NCI-H748 (cell line): ENCODE data around the gene TMEM82.

Source experiments
- DNase-seq: peaks from one replicate; lab custom pipeline; 2025; ENCODE audit not compliant: unreplicated experiment; lab: John Stamatoyannopoulos, UW

TMEM82 gene

DNA sequence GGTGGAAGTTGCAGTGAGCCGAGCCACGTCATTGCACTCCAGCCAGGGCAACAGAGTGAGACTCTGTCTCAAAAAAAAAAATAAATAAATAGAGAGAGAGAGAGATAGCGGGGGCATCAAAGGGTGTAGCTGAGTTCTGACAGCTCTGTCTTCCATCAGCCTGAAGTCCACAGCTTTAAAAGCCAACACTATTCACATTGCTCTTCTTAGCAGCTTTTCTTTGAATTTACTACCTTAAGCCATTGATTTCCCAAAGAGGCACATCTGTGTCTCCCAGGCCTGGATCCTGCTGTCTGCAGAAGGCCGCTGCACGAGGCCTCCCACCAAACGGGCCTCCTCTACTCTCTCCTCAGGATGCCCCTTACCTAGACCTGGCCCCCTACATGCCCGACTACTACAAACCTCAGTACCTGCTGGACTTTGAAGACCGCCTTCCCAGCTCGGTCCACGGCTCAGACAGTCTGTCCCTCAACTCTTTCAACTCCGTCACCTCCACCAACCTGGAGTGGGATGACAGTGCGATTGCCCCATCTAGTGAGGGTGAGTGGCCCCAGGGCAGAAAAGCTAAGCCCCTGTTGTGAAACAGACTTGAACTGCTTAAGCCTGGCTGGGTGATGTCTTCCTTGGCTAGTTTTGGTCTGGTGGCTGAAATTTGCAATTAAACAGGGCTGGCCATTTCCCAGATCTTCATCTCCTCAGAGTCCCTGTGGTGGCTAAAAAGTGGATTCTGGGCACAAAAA lies 22.7 kb upstream of the TMEM82 start:
- DNase-seq: no peak

DNA sequence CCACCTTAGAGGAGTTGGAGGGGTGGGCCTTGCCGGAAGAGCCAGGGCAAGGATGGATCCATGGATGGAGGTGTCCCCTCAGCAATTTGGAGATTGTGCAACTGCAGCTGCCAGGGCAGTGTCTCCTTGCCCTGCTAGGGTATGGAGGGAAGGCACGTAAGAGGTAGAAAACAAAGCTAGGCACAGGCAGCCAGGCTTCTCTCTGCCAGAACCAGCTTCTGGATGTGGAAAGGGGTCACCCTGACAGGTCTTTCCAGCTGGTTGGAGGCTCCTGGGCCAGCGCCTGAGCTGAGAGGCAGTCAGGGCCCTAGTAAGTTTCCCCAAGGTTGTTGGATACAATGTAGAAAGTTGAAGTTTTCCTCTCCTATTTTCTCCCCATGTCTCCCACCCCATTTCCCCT lies 21.4 kb upstream of the TMEM82 start:
- no peak for DNase-seq

DNA sequence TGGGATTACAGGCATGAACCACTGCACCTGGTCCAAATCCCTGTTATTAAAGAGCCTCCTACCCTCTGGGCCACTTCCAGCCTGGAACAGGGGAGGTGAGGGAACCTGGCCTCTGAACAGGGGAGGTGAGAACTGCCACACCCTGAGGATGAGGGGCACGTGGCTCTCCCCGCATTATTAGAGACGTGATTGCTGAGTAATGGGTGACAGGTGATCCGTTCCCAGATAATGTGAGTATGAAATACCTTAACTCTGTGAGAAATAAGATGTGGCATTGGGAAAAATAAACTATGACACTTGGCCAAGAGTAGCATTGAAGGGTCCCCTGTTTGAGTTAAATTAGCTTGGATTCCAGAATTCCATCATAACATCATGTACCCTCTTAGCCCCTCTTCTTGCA lies 19.9 kb upstream of the TMEM82 start:
- DNase-seq: no peak

DNA sequence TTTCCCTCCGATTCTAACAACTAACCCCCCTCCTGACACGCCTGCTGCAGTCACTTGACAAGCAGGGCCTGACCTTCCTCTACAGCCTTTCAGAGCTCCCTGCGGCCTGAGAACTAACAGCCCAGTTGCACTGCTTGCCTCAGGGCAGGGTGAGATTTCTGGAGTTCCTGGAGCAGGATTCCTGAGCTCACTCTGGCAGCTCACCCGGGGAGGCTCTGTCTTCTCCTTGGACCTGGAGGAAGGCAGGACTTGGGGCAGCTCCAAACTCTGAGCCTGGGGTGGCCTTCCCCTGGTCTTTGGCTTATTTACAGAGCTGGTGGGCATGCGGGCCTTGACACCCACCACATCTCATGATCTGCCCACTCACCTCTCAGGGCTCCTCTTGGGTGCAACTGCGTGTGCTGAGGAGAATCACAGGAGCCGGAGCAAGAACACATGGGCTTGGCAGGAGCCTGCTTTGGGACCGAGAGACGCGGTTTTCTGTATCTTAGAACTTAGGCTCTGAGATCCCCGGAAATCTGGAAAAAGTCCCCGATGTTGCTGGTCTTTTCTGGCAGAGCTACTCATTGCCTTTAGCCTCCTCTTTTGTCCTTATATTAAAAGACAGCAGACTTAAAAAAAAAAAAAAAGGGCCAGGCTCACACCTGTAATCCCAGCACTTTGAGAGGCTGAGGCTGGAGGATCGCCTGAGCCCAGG lies 19.3 kb upstream of the TMEM82 start:
- DNase-seq: no peak

DNA sequence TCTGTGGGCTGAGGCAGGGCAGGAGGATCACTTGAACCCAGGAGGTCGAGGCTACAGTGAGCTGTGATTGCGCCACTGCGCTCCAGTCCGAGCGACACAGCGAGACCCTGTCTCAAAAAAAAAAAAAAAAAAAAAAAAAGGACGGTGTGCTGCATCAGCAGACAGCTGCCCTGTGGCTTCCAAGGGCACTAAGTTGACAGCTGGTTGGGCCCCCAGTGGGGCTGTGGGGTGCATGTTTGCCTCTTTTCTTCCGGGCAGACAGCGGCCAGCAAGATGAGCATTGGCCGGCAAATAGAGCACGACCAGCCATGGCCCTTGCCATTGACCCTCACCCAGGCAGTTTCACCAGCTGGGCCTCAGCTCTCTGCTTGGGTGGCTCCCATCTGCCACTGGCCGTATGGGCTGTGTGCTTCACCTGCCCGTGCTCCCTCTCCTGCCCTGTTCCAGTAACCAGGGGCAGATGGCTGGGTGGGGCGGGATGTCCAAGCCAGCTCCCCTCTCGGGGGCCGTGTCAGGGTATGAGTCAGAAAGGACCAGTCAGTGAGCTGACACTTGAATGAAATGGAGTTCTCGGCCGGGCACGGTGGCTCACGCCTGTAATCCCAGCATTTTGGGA lies 18.6 kb upstream of the TMEM82 start:
- no peak for DNase-seq

DNA sequence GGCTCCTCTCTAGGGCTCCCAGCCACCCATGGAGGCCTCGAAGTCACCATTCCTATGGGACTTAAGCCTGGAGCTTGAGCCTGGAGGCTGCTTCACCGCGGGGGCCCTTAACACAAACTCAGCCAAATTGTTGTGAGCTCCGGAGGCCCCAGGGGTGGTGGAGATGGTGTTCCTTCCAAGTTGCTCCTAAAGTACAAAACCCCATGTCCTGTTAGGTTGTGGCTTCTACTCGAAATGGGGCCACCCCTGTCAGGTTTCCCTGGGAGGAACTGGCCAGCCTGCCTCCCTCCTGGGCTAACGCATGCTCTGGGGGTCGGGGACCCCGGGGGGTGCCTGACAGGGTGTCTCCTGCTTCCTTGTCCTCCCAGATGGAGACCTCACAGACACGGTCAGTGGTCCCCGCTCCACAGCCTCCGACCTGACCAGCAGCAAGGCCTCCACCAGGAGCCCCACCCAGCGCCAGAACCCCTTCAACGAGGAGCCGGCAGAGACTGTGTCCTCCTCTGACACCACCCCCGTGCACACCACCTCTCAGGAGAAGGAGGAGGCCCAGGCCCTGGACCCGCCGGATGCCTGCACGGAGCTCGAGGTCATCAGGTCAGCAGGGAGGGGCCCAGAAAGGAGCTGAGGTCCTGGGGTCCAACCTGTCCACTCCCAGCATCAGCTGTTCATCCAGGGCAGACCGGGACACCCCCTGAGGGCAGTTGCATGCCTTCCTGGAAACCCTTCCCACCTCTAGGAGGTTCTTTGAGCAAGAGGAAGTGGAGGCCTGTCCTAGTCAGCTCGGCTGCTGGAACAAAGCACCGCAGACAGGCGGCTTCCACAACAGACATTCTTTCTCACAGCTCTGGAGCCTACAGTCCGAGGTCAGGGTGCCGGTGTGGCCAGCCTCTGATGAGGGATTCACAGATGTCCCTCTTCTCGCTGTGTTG lies 17.1 kb upstream of the TMEM82 start:
- DNase-seq: no peak

DNA sequence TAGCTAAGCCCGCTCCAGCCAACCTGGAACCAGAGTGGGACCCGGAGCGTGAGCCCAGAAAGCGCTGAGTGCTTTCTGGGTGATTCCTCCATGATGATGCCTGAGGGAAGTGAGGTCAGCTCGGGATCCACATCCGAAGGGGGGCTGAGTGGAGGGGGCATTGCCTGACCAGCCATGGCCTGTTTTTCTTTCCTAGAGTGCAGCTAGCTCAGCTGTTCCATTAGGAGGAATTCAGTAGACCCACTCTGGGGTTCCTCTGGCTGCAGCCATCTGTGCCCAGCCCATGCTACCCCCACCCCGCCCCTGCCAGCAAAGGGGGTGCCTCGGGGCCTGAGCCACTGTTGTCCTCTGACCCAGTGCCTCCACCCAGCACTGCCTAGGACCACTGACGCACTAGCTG lies 15.8 kb upstream of the TMEM82 start:
- no peak for DNase-seq

DNA sequence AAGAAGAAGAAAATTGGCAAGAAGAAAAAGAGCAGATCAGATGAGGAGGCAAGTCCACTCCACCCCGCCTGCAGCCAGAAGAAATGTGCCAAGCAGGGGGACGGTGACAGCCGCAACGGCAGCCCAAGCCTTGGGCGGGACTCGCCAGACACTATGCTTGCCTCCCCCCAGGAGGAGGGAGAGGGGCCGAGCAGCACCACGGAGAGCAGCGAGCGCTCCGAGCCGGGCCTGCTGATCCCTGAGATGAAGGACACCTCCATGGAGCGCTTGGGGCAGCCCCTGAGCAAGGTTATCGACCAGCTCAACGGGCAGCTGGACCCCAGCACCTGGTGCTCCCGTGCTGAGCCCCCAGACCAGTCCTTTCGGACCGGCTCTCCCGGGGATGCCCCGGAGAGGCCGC lies 15.3 kb upstream of the TMEM82 start:
- DNase-seq: no peak

DNA sequence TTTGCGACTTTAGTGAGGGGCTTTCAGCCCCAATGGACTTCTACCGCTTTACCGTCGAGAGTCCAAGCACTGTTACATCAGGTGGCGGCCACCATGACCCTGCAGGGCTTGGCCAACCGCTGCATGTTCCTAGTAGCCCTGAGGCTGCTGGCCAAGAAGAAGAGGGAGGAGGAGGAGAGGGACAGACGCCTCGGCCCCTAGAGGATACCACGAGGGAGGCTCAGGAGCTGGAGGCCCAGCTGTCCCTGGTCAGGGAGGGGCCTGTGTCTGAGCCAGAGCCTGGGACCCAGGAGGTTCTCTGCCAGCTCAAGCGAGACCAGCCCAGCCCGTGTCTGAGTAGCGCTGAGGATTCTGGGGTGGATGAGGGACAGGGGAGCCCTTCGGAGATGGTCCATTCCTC lies 14.9 kb upstream of the TMEM82 start:
- no peak for DNase-seq

DNA sequence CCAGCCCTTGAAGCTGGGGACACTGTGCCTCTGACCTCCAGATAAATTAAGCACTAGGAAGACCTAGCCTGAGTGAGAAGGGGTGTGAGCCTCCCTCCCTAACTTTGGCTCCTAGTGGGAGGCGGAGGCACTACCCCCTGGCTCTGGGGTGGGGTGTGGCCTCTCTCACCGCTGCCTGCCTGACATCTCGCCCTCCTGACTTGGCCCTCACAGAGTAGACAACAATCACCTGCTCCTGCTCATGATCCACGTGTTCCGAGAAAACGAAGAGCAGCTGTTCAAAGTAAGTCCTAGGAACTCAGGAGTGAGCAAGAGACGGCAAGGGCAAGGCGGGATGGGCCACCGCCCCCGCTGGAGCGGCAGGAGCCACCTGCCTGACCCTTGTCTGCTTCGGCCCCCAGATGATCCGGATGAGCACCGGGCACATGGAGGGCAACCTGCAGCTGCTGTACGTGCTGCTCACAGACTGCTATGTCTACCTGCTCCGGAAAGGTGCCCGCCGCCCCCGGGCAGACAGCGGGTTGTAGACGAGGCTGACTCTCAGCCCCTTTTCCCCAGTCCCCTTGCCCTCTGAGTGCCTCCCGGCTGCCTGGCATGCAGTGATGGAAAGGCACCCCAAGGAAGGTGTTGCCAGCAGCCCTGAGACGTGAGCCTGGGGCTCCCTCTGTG lies 14.3 kb upstream of the TMEM82 start:
- DNase-seq: no peak

DNA sequence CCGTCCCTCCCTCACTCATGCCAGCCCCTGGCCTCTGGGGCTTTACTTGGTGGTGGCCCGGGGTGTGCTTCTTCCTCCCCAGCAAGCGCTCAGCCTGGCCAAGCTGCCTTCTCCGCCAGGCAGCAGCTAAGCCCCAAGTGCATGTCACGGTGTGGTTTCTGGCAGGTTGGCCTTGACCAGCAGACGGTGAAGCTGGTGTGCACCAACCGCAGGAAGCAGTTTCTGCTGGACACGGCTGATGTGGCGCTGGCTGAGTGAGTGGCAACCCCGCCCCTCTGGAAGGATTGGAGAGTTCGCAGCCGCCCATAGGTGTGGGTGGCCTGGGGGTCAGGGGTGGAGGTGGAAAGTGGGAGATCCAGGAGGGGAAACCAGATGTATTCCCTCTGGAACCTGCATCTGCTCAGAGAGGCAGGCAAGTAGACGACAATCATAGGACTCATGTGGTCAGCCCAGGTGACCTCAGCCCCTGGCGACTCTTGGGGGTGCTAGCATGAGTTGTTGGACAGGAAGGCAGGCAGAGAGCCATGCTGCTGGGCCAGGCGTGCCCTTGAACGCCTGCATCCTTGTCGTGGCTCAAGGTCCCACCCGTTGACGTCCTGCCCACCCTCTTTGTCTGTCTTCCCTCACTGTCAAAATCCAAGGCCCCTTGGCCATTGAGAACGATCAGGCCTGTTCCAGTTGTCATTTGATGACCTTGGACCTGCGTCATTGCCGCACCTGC lies 13.2 kb upstream of the TMEM82 start:
- DNase-seq: no peak

DNA sequence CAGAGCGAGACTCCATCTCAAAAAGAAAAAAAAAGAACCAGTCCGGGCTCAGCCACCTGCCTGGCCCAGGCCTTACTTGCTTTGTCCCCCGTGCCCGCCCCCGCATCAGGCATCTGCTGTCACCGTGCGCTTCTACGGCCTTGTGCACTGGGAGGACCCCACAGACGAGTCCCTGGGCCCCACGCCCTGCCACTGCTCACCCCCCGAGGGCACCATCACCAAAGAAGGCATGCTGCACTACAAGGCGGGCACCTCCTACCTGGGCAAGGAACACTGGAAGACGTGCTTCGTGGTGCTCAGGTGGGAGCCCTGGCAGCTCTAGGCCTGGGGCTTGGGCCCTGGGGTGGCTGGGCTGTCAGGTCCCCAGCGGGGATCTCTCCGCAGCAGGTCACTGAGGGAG lies 11.9 kb upstream of the TMEM82 start:
- no peak for DNase-seq

DNA sequence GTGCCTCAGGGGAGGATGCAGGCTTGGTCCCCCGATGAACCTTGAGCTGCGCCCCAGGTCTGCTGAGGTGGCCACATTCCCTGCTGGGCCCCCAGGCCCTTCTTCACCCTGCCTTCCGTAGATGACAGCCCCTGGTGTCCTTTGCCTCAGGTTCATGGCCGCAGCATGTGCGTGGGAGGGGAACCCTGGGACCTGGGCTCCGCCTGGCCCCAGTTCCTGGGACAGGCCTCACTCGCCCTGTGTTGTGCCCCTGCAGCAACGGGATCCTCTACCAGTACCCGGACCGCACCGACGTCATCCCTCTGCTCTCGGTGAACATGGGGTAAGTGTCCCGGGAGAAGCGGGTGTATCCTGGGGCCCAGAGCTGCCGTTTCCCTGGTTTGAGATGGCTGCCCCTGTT lies 11.4 kb upstream of the TMEM82 start:
- no peak for DNase-seq

DNA sequence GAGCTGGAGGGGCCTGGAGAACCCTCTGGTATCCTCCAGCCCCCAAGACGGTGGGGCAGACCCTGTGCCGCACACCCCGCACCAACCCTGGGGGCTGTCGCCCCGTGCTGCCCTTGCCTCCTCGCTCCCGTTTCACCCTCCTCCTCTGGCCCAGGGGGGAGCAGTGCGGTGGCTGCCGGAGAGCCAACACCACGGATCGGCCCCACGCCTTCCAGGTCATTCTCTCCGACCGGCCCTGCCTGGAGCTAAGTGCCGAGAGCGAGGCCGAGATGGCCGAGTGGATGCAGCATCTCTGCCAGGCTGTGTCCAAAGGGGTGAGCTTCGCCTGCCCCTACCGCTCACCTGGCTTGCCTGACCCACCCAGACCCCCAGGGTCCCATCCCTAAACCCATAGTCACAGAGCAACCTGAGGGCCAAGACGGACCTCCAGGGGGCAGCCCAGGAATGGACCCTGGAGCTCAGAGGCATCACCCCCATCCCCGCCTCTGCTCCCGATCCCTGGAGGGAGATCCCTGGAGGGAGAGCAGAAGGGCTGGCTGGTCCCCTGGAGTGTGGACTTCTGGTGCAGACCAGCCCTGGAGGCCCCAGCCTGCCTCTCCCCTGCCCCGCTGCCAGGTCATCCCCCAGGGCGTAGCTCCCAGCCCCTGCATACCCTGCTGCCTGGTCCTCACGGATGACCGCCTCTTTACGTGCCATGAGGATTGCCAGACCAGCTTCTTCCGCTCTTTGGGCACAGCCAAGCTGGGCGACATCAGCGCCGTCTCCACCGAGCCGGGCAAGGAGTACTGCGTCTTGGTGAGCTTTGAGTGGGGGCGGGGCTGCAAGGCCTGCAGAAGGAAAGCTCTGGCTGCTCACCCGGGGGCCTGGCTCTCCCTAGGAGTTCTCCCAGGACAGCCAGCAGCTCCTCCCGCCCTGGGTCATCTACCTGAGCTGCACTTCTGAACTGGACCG lies 10.3 kb upstream of the TMEM82 start:
- DNase-seq: no peak

DNA sequence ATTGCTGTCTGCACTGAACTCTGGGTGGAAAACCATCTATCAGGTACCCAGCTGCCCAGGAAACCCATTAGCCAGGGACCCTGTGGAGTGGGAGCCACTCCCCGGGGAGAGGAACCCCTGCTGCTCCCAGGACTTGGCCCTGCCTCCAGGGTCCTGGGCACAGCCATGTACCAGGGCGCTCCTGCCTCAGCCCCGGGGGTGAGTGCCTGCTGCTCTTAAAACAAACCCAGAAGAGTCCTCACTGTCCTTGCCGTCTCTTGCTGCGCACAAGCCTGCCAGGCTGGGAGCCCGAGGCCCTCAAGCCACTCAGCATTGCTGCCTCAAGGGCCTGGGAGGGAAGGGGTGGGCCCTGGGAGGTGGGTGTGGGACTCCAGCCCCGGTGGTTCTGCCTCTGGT lies 9.6 kb upstream of the TMEM82 start:
- no peak for DNase-seq

DNA sequence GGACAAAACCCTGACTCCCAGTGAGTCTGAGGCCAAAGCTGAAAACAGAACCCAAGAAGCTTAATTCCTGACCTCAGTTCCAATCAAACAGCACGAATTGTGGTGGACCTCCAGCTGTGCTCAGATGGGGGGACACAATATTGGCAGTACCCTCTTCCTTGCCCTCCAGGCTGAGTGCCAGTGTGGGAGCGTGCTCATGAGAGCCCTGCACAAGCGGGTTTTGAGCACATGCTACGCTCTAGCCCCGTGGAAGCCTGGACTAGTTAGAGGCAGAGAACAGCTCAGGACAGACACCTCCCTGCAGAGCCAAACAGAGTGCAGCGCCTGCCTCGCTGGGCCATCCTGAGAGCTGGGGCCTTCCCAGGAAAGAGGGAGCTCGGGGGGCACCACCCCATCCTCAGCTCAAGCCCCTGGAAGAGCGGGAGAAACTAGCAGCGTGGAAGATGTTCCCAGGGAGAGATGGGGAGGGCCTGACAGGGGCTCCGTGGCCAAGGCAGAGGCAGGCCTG lies 9.0 kb upstream of the TMEM82 start:
- no peak for DNase-seq

DNA sequence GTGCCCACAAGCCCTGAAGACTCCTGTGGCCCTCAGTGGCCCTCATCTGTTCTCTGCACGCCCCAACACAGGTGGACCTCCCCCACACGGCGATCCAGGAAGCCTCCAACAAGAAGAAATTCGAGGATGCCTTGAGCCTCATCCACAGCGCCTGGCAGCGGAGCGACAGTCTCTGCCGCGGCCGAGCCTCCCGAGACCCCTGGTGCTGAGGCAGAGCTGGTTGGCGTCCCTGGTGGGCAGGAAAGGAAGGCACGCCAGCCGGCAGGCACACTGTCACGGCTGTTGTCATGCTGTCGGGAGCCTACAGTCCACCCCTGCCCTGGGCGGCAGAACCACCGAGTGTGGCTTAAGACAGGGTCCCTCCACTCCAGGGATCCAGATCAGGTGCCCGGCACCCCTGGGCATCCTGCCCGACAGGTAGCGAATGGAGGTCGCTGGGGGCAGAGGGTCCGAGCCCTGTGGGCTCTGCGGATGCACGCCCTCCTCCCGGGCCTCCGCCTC lies 8.5 kb upstream of the TMEM82 start:
- no peak for DNase-seq

DNA sequence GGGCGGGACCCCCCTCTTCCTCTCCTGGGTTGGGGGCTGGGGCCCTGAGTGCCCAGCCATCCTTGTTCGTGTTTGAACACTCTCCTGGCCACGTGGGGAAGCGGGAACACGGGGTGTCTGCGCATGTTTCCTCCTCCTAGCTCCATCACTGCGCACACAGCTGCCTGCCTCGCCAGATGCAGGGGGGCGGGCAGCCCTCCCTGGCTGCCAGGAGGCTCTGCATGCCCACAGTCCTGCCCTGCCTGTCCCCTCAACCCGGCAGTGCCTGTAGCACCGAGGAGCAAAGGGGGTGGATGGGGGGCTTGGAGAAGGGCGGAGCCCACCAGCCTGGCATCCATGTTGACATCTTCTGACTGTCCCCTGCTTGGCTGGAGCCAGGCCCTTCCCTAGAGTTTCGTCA lies 8.0 kb upstream of the TMEM82 start:
- no peak for DNase-seq

DNA sequence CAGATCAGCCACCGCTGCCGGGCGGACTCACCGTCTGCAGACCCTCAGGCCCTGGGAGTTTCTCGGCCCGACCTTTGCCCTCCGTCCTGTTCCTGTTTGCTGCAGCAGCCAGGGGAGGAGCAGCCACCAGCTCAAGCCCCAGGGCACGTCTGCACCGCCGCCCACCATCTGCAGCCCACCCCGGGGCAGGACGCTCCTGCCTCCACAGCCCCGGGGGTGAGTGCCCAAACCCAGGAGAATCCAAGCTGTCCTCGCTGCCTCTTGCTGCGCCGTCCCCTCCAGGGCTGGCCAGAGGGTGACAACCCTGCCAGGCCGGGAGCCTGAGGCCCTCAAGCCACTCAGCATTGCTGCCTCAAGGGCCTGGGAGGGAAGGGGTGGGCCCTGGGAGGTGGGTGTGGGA lies 7.4 kb upstream of the TMEM82 start:
- DNase-seq: no peak
